ENCODE results near the gene MXD4.

DNA sequence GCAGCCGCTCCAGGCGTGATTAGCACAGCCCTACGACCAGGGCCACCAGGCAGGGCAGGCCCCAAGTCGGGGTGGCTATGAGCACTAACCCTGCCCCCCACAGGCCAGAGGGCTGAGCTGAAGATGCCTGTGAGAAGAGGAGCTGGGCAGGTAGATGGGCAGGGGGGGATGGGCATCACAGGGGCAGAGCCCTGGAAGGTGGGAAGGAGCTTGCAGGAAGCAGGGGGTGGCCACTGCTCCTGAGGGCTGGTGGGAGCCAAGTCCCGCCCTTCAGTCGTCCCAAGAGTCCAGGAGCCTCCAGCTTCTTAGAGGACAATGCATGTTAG, 7.3 kb upstream of the MXD4 start:
- TF ChIP-seq, protein P1, sequence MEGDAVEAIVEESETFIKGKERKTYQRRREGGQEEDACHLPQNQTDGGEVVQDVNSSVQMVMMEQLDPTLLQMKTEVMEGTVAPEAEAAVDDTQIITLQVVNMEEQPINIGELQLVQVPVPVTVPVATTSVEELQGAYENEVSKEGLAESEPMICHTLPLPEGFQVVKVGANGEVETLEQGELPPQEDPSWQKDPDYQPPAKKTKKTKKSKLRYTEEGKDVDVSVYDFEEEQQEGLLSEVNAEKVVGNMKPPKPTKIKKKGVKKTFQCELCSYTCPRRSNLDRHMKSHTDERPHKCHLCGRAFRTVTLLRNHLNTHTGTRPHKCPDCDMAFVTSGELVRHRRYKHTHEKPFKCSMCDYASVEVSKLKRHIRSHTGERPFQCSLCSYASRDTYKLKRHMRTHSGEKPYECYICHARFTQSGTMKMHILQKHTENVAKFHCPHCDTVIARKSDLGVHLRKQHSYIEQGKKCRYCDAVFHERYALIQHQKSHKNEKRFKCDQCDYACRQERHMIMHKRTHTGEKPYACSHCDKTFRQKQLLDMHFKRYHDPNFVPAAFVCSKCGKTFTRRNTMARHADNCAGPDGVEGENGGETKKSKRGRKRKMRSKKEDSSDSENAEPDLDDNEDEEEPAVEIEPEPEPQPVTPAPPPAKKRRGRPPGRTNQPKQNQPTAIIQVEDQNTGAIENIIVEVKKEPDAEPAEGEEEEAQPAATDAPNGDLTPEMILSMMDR (IDR thresholded peaks at IDR 0.05) = no peak
- no peak for TF ChIP-seq POLR2A (IDR thresholded peaks at IDR 0.05)
